Astrocyte of the spinal cord (primary cell): ENCODE measurements around the gene PHLDB2.
A peak's percentile ranks its signal among the peaks of the same experiment; 100 is the strongest.

Source experiments
- DNase-seq: peaks from one replicate; pipeline ENCODE4 v3.0.0; 2011; ENCODE audit warnings: low read depth, low spot score
- H3K4me3 ChIP-seq: 2 replicates; pipeline ENCODE4 v1.5.1; 2011; ENCODE audit warnings: low read depth, mild to moderate bottlenecking, low read length, moderate library complexity
- in situ Hi-C: cut with HindIII; loops from 2 replicates; pipeline ENCODE4 v1.10.0; 2017; ENCODE audit warnings: low sequenced_read_pairs
- TF ChIP-seq, protein P1 (sequence below): IDR thresholded peaks from 2 replicates; pipeline ENCODE4 v1.5.1; 2012; ENCODE audit warnings: low read depth, mild to moderate bottlenecking, low read length, inconsistent platforms

PHLDB2 gene

GRCh38 chr3:112000367-112000771 lies 141.3 kb downstream of the PHLDB2 start:
- in situ Hi-C loops, result no loop called here
- H3K4me3 ChIP-seq, result peak overlapping the region; percentile 51
- TF ChIP-seq, protein P1, sequence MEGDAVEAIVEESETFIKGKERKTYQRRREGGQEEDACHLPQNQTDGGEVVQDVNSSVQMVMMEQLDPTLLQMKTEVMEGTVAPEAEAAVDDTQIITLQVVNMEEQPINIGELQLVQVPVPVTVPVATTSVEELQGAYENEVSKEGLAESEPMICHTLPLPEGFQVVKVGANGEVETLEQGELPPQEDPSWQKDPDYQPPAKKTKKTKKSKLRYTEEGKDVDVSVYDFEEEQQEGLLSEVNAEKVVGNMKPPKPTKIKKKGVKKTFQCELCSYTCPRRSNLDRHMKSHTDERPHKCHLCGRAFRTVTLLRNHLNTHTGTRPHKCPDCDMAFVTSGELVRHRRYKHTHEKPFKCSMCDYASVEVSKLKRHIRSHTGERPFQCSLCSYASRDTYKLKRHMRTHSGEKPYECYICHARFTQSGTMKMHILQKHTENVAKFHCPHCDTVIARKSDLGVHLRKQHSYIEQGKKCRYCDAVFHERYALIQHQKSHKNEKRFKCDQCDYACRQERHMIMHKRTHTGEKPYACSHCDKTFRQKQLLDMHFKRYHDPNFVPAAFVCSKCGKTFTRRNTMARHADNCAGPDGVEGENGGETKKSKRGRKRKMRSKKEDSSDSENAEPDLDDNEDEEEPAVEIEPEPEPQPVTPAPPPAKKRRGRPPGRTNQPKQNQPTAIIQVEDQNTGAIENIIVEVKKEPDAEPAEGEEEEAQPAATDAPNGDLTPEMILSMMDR, result no peak
- no peak for DNase-seq

DNA sequence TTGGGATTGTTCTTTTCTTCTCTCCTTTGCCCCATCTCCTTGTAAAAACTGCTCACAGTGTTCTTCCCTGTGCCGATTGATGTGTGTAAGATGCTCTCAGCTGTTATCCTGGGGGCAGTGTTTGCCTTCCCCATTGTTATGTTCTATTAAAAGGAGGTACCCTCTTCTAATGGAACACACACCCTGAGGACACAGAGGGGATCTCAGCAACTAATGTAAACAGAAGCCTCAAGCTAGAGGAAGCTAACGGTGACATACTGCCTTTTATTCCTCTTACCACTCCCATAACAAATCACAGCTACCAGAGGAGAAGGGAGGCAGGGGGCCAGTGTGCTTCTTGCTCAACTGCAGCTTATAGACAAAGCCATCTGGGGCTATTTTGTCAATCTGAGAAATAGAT lies 141.9 kb downstream of the PHLDB2 start:
- TF ChIP-seq, protein P1, result no peak
- no peak for DNase-seq
- in situ Hi-C loops, result no loop called here
- H3K4me3 ChIP-seq, result no peak overlapping the region

- in situ Hi-C loops, result no loop called here
- no peak overlapping the region for H3K4me3 ChIP-seq
- TF ChIP-seq, protein P1, result no peak
- no peak for DNase-seq
Observed at GRCh38 chr3:112001526-112001925, 142.5 kb downstream of the PHLDB2 start.

GRCh38 chr3:112002096-112002971 lies 143.3 kb downstream of the PHLDB2 start:
- TF ChIP-seq, protein P1, result no peak
- DNase-seq, result no peak
- H3K4me3 ChIP-seq, result no peak overlapping the region
- in situ Hi-C loops, result no loop called here

DNA sequence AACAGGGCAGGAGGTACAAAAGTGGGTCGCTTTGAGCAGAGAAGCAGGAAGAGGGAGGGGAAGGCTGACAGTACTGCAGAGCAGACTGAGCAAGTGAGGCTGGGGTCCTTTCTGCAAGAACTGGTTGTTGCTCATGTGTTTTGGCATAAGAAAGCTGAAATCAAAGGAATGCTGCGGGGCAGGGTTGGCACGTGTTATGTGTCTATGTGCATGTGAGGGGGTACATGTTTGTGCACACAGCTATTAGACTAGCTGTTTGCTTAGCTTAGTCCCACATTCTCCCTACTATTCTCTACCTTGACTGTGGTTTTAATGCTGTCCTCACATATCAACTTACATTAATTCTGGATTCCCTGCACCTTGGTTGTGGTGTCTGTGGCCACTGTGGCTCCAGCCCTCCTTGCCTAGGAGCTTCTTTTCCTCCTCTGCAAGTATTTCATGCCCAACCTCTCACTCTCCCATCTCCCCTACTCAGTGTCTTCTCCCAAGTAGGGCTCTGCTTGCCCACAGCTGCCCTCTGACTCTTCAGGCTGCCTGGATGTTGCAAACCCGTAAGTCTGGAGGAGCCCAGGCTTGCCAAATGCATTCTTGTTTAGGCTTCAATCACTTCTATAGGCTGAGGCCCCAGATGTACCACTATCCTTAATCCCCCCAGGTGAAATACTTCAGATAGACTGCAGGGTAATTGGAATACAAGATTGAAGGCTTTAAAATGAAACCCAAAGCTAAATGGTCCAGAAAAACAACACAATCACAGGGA lies 144.4 kb downstream of the PHLDB2 start:
- no peak overlapping the region for H3K4me3 ChIP-seq
- no peak for DNase-seq
- TF ChIP-seq, protein P1, result no peak
- in situ Hi-C loops, result no loop called here

- TF ChIP-seq, protein P1, result no peak
- DNase-seq, result no peak
- H3K4me3 ChIP-seq, result no peak overlapping the region
- in situ Hi-C loops, result no loop called here
Observed at GRCh38 chr3:112004187-112004586, 145.1 kb downstream of the PHLDB2 start.
